ENCODE data around the gene ZNF585A.
"Not testable (repeated sequence)": the region's sequence is repeated elsewhere in the genome, so short reads cannot be mapped to it uniquely, and the experiment has no call there.

The ZNF585A gene

DNA sequence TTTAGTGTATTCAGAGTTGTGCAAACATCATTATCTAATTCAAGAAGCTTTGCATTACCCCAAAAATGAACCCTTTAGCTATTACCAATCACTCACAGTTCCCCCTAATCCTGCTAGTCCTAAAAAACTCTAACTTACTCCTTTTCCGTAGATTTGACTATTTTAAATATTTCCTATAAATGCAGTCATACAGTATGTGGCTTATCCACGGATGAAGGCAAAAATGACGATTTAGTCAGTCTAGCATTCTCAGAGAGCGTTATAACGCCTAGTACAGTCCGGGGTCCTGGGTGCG, 44.9 kb upstream of the ZNF585A start:
- DNase-seq (ENCODE audit: extremely low spot score), result no peak
- TF ChIP-seq, protein P1, sequence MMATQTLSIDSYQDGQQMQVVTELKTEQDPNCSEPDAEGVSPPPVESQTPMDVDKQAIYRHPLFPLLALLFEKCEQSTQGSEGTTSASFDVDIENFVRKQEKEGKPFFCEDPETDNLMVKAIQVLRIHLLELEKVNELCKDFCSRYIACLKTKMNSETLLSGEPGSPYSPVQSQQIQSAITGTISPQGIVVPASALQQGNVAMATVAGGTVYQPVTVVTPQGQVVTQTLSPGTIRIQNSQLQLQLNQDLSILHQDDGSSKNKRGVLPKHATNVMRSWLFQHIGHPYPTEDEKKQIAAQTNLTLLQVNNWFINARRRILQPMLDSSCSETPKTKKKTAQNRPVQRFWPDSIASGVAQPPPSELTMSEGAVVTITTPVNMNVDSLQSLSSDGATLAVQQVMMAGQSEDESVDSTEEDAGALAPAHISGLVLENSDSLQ (IDR thresholded peaks at IDR 0.05), result no peak
- TF ChIP-seq L3MBTL2 (conservative IDR thresholded peaks at IDR 0.05) (no peak), FOXA1 (IDR thresholded peaks at IDR 0.05) (no peak), CTBP1 (IDR thresholded peaks at IDR 0.05; ENCODE audit: borderline replicate concordance) (no peak), HDGF (IDR thresholded peaks at IDR 0.05; ENCODE audit: borderline replicate concordance) (no peak), ELF4 (IDR thresholded peaks at IDR 0.05) (no peak)
- POLR2A ChIA-PET, result interaction anchor here (0.9 to 1.6 kb wide), 6 partner anchors 45 to 689 kb away, joined by 3 to 10 read pairs (median 5); partner anchors contain the start of genes ZNF345, ZNF420, ZNF527 and ZNF540
- CTCF ChIA-PET, result no interaction called here

DNA sequence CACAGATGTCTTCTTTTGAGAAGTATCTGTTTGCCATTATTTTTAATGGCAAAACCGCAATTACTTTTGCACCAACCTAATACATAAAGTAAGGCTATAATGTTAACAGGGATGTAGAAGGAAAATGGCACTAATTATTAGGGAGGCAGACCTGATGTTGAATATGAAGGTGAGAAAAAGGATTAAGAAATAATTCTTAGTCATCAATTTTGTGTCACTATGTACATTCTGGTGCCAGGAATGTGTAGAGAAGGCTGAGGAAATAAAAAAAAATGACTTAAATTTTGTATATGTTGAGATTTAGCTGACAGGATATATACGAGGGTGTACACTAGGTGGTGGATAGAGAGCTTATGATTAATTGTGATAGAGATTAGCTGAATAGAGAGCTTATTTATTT, 25.3 kb upstream of the ZNF585A start:
- DNase-seq (ENCODE audit: extremely low spot score), result no peak
- ChIA-PET POLR2A (no interaction called here), CTCF (no interaction called here)
- TF ChIP-seq ZNF384 (IDR thresholded peaks at IDR 0.05), result no peak
- TF ChIP-seq FOXK2 (IDR thresholded peaks at IDR 0.05), result no peak

DNA sequence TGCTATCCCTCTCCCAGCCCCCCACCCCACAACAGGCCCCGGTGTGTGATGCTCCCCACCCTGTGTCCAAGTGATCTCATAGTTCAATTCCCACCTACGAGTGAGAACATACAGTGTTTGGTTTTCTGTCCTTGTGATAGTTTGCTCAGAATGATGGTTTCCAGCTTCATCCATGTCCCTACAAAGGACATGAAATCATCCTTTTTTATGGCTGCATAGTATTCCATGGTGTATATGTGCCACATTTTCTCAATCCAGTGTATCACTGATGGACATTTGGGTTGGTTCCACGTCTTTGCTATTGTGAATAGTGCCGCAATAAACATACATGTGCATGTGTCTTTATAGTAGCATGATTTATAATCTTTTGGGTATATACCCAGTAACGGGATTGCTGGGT, 24.6 kb upstream of the ZNF585A start:
- CTCF ChIA-PET; DNase-seq (ENCODE audit: extremely low spot score); POLR2A ChIA-PET: not testable (repeated sequence)

DNA sequence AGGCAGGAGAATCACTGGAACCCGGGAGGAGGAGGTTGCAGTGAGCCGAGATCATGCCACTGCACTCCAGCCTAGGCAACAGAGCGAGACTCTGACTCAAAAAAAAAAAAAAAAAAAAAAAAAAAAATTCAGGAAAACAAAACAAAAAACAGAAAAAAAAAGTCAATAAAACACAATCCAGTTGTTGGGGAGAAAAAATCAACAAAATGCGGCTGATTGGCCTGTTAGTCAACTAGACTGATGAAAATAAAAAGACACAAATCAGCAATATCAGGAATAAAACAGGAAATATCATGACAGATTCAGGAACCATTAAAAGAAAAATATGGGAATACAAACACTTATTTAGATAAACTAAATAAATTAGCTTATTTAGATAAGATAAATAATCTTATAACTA, 22.8 kb upstream of the ZNF585A start:
- DNase-seq (ENCODE audit: extremely low spot score); CTCF ChIA-PET; POLR2A ChIA-PET: not testable (repeated sequence)

DNA sequence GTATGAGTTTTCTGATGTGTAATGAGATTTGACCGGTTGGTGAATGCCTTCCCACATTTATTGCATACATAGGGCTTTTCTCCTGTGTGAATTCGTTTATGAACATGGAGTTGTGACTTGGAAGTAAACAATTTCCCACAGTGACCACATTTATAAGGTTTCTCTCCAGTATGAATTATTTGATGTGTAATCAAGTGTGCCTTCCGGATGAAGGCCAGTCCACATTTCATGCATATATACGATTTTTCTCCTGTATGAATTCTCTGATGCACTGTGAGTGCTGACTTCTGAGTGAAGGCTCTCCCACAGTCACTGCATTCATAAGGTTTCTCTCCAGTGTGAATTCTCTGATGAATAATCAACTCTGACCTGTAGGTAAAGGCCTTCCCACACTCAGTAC, 13.6 kb upstream of the ZNF585A start:
- DNase-seq (ENCODE audit: extremely low spot score); POLR2A ChIA-PET; CTCF ChIA-PET: not testable (repeated sequence)

DNA sequence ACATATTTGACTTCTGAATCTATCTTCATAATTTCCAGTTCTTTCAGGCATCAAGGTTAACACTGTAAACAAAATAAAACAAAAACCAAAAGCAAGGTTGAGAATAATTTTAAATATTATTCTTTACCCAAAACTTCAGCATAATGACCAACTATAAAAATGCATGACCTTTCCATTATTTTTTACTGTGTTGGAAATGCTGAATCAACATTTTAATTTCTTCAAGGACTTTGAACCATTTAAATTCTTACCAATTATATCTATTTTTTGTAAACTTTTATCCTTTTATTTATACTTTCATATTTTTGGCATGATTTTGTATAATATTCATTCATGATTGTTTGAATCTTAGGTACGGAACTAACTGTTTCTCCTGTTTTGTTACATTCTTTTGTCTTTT, 6.9 kb downstream of the ZNF585A start:
- no peak for DNase-seq (ENCODE audit: extremely low spot score)
- no peak for TF ChIP-seq FOXM1 (IDR thresholded peaks at IDR 0.05; ENCODE audit: borderline replicate concordance)
- TF ChIP-seq L3MBTL2 (conservative IDR thresholded peaks at IDR 0.05), result no peak
- TF ChIP-seq NFRKB (IDR thresholded peaks at IDR 0.05), result no peak
- TF ChIP-seq TARDBP (IDR thresholded peaks at IDR 0.05), result no peak
- no peak for TF ChIP-seq HDGF (IDR thresholded peaks at IDR 0.05; ENCODE audit: borderline replicate concordance)
- no peak for TF ChIP-seq FOXK2 (IDR thresholded peaks at IDR 0.05)
- no peak for TF ChIP-seq SP1 (IDR thresholded peaks at IDR 0.05)
- no peak for TF ChIP-seq FOXA1 (IDR thresholded peaks at IDR 0.05)
- no peak for TF ChIP-seq LEF1 (IDR thresholded peaks at IDR 0.05; ENCODE audit: borderline replicate concordance)
- TF ChIP-seq CTBP1 (IDR thresholded peaks at IDR 0.05; ENCODE audit: borderline replicate concordance), result no peak
- TF ChIP-seq, protein P1 (IDR thresholded peaks at IDR 0.05), result no peak
- TF ChIP-seq SUZ12 (IDR thresholded peaks at IDR 0.05), result no peak
- no peak for TF ChIP-seq BHLHE40 (IDR thresholded peaks at IDR 0.05; ENCODE audit: borderline replicate concordance)
- ChIA-PET CTCF (no interaction called here), POLR2A (no interaction called here)

DNA sequence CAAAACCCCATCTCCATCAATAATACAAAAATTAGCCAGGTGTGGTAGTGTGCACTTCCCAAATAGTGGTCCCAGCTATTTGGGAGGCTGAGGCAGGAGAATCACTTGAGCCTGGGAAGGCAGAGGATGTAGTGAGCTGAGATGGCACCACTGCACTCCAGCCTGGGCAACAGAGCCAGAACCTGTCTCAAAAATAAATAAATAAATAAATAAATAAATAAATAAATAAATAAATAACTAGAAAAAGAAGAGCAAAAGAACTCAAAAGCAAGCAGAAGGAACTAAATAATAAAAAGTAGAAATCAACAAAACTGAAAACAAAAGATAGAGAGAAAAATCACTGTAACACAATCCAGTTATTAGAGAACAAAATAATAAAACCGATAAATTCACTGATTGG, 12.3 kb downstream of the ZNF585A start:
- ChIA-PET CTCF (interaction anchor here (0.6 kb wide), 1 partner anchor 50 kb away, joined by 5 read pairs; the partner anchor contains the start of gene ZNF585B), POLR2A (no interaction called here)
- no peak for DNase-seq (ENCODE audit: extremely low spot score)
- TF ChIP-seq, protein P1 (IDR thresholded peaks at IDR 0.05), result no peak
- TF ChIP-seq HDGF (IDR thresholded peaks at IDR 0.05; ENCODE audit: borderline replicate concordance) (no peak), SP1 (IDR thresholded peaks at IDR 0.05) (no peak), L3MBTL2 (conservative IDR thresholded peaks at IDR 0.05) (no peak), ARNT (IDR thresholded peaks at IDR 0.05) (no peak), ELF4 (IDR thresholded peaks at IDR 0.05) (no peak), FOXM1 (IDR thresholded peaks at IDR 0.05; ENCODE audit: borderline replicate concordance) (no peak), ZNF384 (IDR thresholded peaks at IDR 0.05) (no peak), CTBP1 (IDR thresholded peaks at IDR 0.05; ENCODE audit: borderline replicate concordance) (no peak), FOXK2 (IDR thresholded peaks at IDR 0.05) (no peak), LEF1 (IDR thresholded peaks at IDR 0.05; ENCODE audit: borderline replicate concordance) (no peak), NFRKB (IDR thresholded peaks at IDR 0.05) (no peak), SUZ12 (IDR thresholded peaks at IDR 0.05) (no peak), FOXA1 (IDR thresholded peaks at IDR 0.05) (no peak)

DNA sequence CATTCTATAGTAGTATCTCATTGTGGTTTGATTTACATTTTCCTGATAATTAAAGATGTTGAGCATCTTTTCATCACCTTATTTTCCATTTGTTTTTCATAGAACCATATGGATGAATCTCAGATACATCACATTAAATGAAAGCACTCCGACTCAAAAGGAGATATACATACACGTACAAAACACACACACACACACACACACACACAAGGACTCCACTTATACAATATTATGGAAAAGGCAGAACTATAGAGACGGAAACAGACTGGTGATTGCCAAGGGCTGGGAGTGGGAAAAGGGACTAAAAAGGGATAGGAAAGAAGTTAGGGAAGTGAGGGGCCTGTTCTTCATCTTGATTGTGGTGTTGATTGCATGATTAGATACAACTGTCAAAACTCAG, 24.3 kb downstream of the ZNF585A start:
- POLR2A ChIA-PET, result no interaction called here
- DNase-seq (ENCODE audit: extremely low spot score), result no peak
- CTCF ChIA-PET, result no interaction called here
- TF ChIP-seq NFRKB (IDR thresholded peaks at IDR 0.05) (no peak), LEF1 (IDR thresholded peaks at IDR 0.05; ENCODE audit: borderline replicate concordance) (no peak), FOXK2 (IDR thresholded peaks at IDR 0.05) (no peak), HDGF (IDR thresholded peaks at IDR 0.05; ENCODE audit: borderline replicate concordance) (no peak), FOXA1 (IDR thresholded peaks at IDR 0.05) (no peak), CTBP1 (IDR thresholded peaks at IDR 0.05; ENCODE audit: borderline replicate concordance) (no peak), L3MBTL2 (conservative IDR thresholded peaks at IDR 0.05) (no peak), SP1 (IDR thresholded peaks at IDR 0.05) (no peak), ARNT (IDR thresholded peaks at IDR 0.05) (no peak), BHLHE40 (IDR thresholded peaks at IDR 0.05; ENCODE audit: borderline replicate concordance) (no peak)
- TF ChIP-seq, protein P1 (IDR thresholded peaks at IDR 0.05), result no peak

Data from HEK293T (cell line).